ENCODE measurements around the gene MFAP3. TPM values are rescaled to one million over a fixed set of nuclear protein-coding genes. Genes with fewer than 3 reads are reported as not detected.
"Not testable (repeated sequence)": the region's sequence is repeated elsewhere in the genome, so short reads cannot be mapped to it uniquely, and the experiment has no call there.

MFAP3 gene
- total RNA-seq, 1 donor from 2014 or later = 41.7 TPM

- no peak for TF ChIP-seq CTCF (IDR thresholded peaks at IDR 0.05)
- no peak for DNase-seq (ENCODE audit: extremely low spot score, unreplicated experiment)
- peaks cover 5% of the 10 kb centered on the region for H3K9me3 Mint-ChIP-seq (ENCODE audit: unreplicated experiment)
- H3K4me3 Mint-ChIP-seq (ENCODE audit: unreplicated experiment) = no peak overlapping the region
- peaks cover 6% of the 10 kb centered on the region for H3K27me3 Mint-ChIP-seq (ENCODE audit: unreplicated experiment)
- H3K4me1 Mint-ChIP-seq (ENCODE audit: unreplicated experiment) = no peaks in the 10 kb centered on the region
- H3K36me3 Mint-ChIP-seq (ENCODE audit: unreplicated experiment) = peaks cover 3% of the 10 kb centered on the region
- no peak overlapping the region for H3K27ac Mint-ChIP-seq (ENCODE audit: unreplicated experiment)
Measured at GRCh38 chr5:154065971-154066370, 27.2 kb downstream of the MFAP3 start.

GRCh38 chr5:154069854-154070253, 31.1 kb downstream of the MFAP3 start:
- not testable (repeated sequence) for H3K36me3 Mint-ChIP-seq (ENCODE audit: unreplicated experiment); DNase-seq (ENCODE audit: extremely low spot score, unreplicated experiment); H3K4me1 Mint-ChIP-seq (ENCODE audit: unreplicated experiment); H3K27ac Mint-ChIP-seq (ENCODE audit: unreplicated experiment); H3K4me3 Mint-ChIP-seq (ENCODE audit: unreplicated experiment); H3K9me3 Mint-ChIP-seq (ENCODE audit: unreplicated experiment)
- H3K27me3 Mint-ChIP-seq (ENCODE audit: unreplicated experiment) = peaks cover 15% of the 10 kb centered on the region

- H3K4me3 Mint-ChIP-seq (ENCODE audit: unreplicated experiment) = no peak overlapping the region
- TF ChIP-seq CTCF (IDR thresholded peaks at IDR 0.05) = no peak
- H3K9me3 Mint-ChIP-seq (ENCODE audit: unreplicated experiment) = no peaks in the 10 kb centered on the region
- no peaks in the 10 kb centered on the region for H3K36me3 Mint-ChIP-seq (ENCODE audit: unreplicated experiment)
- no peak for DNase-seq (ENCODE audit: extremely low spot score, unreplicated experiment)
- H3K4me1 Mint-ChIP-seq (ENCODE audit: unreplicated experiment) = no peaks in the 10 kb centered on the region
- H3K27ac Mint-ChIP-seq (ENCODE audit: unreplicated experiment) = no peak overlapping the region
- peaks cover 15% of the 10 kb centered on the region for H3K27me3 Mint-ChIP-seq (ENCODE audit: unreplicated experiment)
Measured at GRCh38 chr5:154071799-154072413, 33.1 kb downstream of the MFAP3 start.

GRCh38 chr5:154072414-154073171, 33.8 kb downstream of the MFAP3 start:
- no peaks in the 10 kb centered on the region for H3K9me3 Mint-ChIP-seq (ENCODE audit: unreplicated experiment)
- peak; percentile 91 for DNase-seq (ENCODE audit: extremely low spot score, unreplicated experiment)
- H3K36me3 Mint-ChIP-seq (ENCODE audit: unreplicated experiment) = no peaks in the 10 kb centered on the region
- H3K4me1 Mint-ChIP-seq (ENCODE audit: unreplicated experiment) = no peaks in the 10 kb centered on the region
- H3K27me3 Mint-ChIP-seq (ENCODE audit: unreplicated experiment) = peaks cover 15% of the 10 kb centered on the region
- peak; percentile 96 for TF ChIP-seq CTCF (IDR thresholded peaks at IDR 0.05)
- no peak overlapping the region for H3K4me3 Mint-ChIP-seq (ENCODE audit: unreplicated experiment)
- no peak overlapping the region for H3K27ac Mint-ChIP-seq (ENCODE audit: unreplicated experiment)

GRCh38 chr5:154076240-154076922, 37.6 kb downstream of the MFAP3 start:
- DNase-seq (ENCODE audit: extremely low spot score, unreplicated experiment) = no peak
- Mint-ChIP-seq H3K9me3 (ENCODE audit: unreplicated experiment) (no peaks in the 10 kb centered on the region), H3K27me3 (ENCODE audit: unreplicated experiment) (peaks cover 6% of the 10 kb centered on the region), H3K36me3 (ENCODE audit: unreplicated experiment) (no peaks in the 10 kb centered on the region), H3K27ac (ENCODE audit: unreplicated experiment) (no peak overlapping the region), H3K4me3 (ENCODE audit: unreplicated experiment) (no peak overlapping the region), H3K4me1 (ENCODE audit: unreplicated experiment) (peaks cover 12% of the 10 kb centered on the region)
- no peak for TF ChIP-seq CTCF (IDR thresholded peaks at IDR 0.05)

Measured in osteocyte (in vitro differentiated cells).